ENCODE data around the gene BCL2L11. TPM values are rescaled to one million over a fixed set of nuclear protein-coding genes. Genes with fewer than 3 reads are reported as not detected.

The BCL2L11 gene
- total RNA-seq, 1 donor from 2014 or later, result 221 TPM

DNA sequence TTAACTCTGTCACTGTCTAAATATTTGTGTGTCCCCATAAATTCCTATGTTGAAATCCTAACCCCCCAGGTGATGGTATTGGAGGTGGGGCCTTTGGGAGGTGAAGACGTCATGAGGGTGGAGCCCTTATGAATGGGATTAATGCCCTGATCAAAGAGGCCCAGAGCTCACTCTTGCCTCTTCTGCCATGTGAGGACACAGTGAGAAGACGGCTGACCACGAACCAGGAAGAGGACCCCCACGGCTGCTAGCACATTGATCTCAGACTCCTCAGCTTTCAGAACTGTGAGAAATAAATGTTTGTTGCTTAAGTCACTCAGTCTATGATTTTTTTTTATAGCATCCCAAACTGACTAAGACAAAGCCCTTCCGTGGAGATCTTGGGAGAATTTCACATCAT, 71.2 kb downstream of the BCL2L11 start:
- CTCF ChIA-PET, result no interaction called here
- ATAC-seq (ENCODE audit: low read depth) (no peak), DNase-seq (no peak)
- intact Hi-C loops (cut with micrococcal nuclease), result loop anchor here (2.0 kb wide), 1 partner anchor 17 kb away; no protein-coding TSS in a partner anchor
- POLR2A ChIA-PET, result interaction anchor here (1.5 kb wide), 1 partner anchor 35 kb away, joined by 3 read pairs; no protein-coding TSS in a partner anchor
- H3K27me3 Mint-ChIP-seq, result no peaks in the 10 kb centered on the region
- no peak overlapping the region for H3K27ac Mint-ChIP-seq
- no peak overlapping the region for H3K4me3 Mint-ChIP-seq
- no peaks in the 10 kb centered on the region for H3K9me3 Mint-ChIP-seq
- peaks cover 26% of the 10 kb centered on the region for H3K4me1 Mint-ChIP-seq
- TF ChIP-seq, protein P1, sequence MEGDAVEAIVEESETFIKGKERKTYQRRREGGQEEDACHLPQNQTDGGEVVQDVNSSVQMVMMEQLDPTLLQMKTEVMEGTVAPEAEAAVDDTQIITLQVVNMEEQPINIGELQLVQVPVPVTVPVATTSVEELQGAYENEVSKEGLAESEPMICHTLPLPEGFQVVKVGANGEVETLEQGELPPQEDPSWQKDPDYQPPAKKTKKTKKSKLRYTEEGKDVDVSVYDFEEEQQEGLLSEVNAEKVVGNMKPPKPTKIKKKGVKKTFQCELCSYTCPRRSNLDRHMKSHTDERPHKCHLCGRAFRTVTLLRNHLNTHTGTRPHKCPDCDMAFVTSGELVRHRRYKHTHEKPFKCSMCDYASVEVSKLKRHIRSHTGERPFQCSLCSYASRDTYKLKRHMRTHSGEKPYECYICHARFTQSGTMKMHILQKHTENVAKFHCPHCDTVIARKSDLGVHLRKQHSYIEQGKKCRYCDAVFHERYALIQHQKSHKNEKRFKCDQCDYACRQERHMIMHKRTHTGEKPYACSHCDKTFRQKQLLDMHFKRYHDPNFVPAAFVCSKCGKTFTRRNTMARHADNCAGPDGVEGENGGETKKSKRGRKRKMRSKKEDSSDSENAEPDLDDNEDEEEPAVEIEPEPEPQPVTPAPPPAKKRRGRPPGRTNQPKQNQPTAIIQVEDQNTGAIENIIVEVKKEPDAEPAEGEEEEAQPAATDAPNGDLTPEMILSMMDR (IDR thresholded peaks at IDR 0.05), result no peak
- no peaks in the 10 kb centered on the region for H3K36me3 Mint-ChIP-seq (ENCODE audit: low read depth)

DNA sequence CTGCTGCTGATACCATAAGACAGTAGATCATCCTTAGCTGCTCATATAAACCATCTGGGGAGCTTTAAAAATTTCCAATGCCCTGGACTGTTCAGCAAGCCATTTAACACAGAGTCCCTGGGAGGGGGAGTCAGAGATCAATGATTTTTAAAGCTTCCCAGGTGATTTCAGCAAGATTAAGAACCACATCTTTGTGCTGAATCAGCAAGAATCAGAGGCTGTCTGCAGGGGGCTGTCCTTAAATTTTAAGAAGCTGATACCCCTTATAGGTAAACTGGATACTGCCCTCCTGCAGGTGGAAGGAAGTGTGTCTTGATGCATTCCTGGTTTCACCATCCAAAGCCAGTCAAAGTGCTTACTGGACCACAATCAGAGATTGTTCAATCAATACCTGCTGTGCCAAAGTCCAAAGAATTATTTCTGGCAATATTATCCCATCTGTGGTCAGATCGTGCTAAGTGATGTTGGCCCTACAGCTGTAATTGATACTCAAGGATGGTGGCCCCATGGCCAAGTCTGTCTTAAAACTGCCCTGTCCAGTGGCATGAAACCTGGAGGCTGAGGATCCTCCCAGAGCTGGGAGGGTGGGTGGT, 72.2 kb downstream of the BCL2L11 start:
- no peak overlapping the region for H3K4me3 Mint-ChIP-seq
- ChIA-PET POLR2A (no interaction called here), CTCF (no interaction called here)
- no peaks in the 10 kb centered on the region for H3K36me3 Mint-ChIP-seq (ENCODE audit: low read depth)
- H3K27ac Mint-ChIP-seq, result no peak overlapping the region
- intact Hi-C loops (cut with micrococcal nuclease), result loop anchor here (2.0 kb wide), 1 partner anchor 16 kb away; no protein-coding TSS in a partner anchor
- H3K4me1 Mint-ChIP-seq, result peaks cover 36% of the 10 kb centered on the region
- no peaks in the 10 kb centered on the region for H3K9me3 Mint-ChIP-seq
- no peaks in the 10 kb centered on the region for H3K27me3 Mint-ChIP-seq
- DNase-seq (no peak), ATAC-seq (ENCODE audit: low read depth) (no peak)
- TF ChIP-seq, protein P1 (IDR thresholded peaks at IDR 0.05), result no peak

DNA sequence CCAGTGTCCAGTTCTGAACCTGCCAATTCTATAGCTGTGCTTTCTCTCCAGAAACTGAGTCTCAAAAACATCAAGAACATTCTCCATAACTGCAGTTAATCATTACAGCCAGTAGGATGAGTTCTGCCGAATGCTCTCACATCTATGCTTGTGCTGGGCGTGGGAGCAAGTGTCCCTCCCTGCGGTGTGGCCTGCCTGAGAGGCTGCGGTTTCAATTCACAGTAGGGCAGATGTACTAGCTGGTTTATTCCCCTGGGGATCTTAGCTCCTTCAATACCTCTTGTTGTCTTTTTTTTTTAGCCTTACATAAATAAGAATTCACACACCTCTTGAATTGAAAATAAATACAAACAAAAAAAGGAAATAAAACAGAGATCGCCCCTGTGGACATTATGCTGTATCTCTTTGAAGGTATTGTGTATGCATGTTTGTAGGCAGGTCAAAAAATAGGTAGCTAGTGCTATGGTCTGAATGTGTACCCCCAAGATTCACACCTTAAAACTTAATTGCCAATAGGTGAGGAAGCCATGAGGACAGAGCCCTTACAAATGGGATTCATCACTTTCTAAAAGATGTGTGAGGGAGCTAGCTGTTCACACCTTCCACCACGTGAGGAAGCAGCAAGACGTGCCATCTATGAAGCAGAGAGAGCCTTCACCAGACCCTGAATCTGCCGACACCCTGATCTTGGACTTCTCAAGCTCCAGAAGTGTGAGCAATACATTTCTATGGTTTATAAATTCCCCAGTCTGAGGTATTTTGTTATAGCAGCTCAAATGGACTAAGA, 74.3 kb downstream of the BCL2L11 start:
- no peaks in the 10 kb centered on the region for H3K27me3 Mint-ChIP-seq
- ATAC-seq (ENCODE audit: low read depth) (peak; percentile 78), DNase-seq (no peak)
- TF ChIP-seq, protein P1 (IDR thresholded peaks at IDR 0.05), result no peak
- H3K4me1 Mint-ChIP-seq, result peaks cover 43% of the 10 kb centered on the region
- peak overlapping the region; percentile 37 for H3K27ac Mint-ChIP-seq
- CTCF ChIA-PET, result interaction anchor here (1.0 kb wide), 2 partner anchors 24 to 80 kb away, joined by 3 read pairs; no protein-coding TSS in a partner anchor
- H3K9me3 Mint-ChIP-seq, result no peaks in the 10 kb centered on the region
- no peaks in the 10 kb centered on the region for H3K36me3 Mint-ChIP-seq (ENCODE audit: low read depth)
- POLR2A ChIA-PET, result interaction anchor here (0.6 to 2.0 kb wide), 8 partner anchors 10 to 75 kb away, joined by 3 to 13 read pairs (median 6); partner anchors contain the start of gene BCL2L11
- intact Hi-C loops (cut with micrococcal nuclease), result no loop called here
- peak overlapping the region; percentile 6 for H3K4me3 Mint-ChIP-seq

DNA sequence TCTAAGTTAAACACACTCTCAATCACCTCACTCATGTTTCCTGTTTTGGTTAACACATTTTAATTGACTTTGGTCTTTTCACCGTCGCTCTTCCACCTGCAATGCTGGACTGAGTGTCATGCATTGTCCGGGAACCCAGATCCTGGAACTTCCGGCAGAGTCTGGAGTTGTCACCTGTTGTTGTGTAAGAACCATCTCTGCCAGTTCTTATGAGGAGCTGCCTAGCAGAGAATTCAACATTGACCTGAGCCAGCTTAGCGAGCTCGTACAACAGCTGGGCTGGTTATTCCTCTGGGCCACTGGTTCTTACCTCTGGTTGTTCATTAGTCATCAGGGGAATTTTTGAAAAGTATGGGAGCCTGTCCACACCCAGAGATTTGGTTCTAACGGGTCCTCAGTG, 75.7 kb downstream of the BCL2L11 start:
- ChIA-PET POLR2A (interaction anchor here (0.8 to 2.1 kb wide), 3 partner anchors 13 to 23 kb away, joined by 3 to 8 read pairs (median 4); no protein-coding TSS in a partner anchor), CTCF (no interaction called here)
- H3K9me3 Mint-ChIP-seq, result no peaks in the 10 kb centered on the region
- no peaks in the 10 kb centered on the region for H3K27me3 Mint-ChIP-seq
- intact Hi-C loops (cut with micrococcal nuclease), result loop anchor here (2.0 kb wide), 1 partner anchor 22 kb away; no protein-coding TSS in a partner anchor
- TF ChIP-seq, protein P1 (IDR thresholded peaks at IDR 0.05), result no peak
- no peak for ATAC-seq (ENCODE audit: low read depth)
- no peak overlapping the region for H3K27ac Mint-ChIP-seq
- H3K36me3 Mint-ChIP-seq (ENCODE audit: low read depth), result no peaks in the 10 kb centered on the region
- no peak overlapping the region for H3K4me3 Mint-ChIP-seq
- no peak for DNase-seq
- H3K4me1 Mint-ChIP-seq, result peaks cover 52% of the 10 kb centered on the region

DNA sequence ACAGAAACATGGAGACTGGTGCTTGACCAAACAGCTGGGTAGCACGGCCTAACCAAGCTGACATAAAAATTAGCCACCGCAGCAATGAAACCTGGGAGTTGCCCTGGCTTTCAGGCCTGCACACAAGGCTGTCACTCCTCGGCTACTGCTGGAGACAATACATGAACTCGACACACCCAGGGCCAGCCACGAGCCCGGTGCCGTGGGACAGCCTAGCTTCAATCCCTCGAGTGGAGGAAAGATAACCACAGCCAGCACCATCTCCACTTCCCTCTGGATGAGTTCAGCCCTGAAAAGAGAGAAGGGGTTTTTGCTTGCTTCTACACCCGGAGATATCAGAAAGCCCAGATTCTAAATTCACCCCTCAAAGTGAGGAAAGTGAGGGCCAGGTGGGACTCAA, 78.0 kb downstream of the BCL2L11 start:
- DNase-seq (no peak), ATAC-seq (ENCODE audit: low read depth) (no peak)
- Mint-ChIP-seq H3K4me1 (peaks cover 63% of the 10 kb centered on the region), H3K9me3 (no peaks in the 10 kb centered on the region), H3K36me3 (ENCODE audit: low read depth) (no peaks in the 10 kb centered on the region), H3K27ac (peak overlapping the region; percentile 11), H3K27me3 (no peaks in the 10 kb centered on the region), H3K4me3 (no peak overlapping the region)
- TF ChIP-seq, protein P1 (IDR thresholded peaks at IDR 0.05), result no peak
- ChIA-PET POLR2A (interaction anchor here (1.0 to 2.1 kb wide), 5 partner anchors 8 to 41 kb away, joined by 3 to 8 read pairs (median 7); no protein-coding TSS in a partner anchor), CTCF (no interaction called here)
- intact Hi-C loops (cut with micrococcal nuclease), result no loop called here

Measured in activated B cell treated with CpG ODN at 0.5 μM for 24 hours (primary cell).